ENCODE measurements around the gene TGFBR2.

GRCh38 chr3:30610702-30611368, 4.4 kb downstream of the TGFBR2 start:
- no peak for TF ChIP-seq POLR2A (IDR thresholded peaks at IDR 0.05)
- TF ChIP-seq, protein P1, sequence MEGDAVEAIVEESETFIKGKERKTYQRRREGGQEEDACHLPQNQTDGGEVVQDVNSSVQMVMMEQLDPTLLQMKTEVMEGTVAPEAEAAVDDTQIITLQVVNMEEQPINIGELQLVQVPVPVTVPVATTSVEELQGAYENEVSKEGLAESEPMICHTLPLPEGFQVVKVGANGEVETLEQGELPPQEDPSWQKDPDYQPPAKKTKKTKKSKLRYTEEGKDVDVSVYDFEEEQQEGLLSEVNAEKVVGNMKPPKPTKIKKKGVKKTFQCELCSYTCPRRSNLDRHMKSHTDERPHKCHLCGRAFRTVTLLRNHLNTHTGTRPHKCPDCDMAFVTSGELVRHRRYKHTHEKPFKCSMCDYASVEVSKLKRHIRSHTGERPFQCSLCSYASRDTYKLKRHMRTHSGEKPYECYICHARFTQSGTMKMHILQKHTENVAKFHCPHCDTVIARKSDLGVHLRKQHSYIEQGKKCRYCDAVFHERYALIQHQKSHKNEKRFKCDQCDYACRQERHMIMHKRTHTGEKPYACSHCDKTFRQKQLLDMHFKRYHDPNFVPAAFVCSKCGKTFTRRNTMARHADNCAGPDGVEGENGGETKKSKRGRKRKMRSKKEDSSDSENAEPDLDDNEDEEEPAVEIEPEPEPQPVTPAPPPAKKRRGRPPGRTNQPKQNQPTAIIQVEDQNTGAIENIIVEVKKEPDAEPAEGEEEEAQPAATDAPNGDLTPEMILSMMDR (IDR thresholded peaks at IDR 0.05) = no peak
